Measurements from ENCODE around the gene ELF4.
A peak's percentile ranks its signal among the peaks of the same experiment; 100 is the strongest.

ELF4 gene

DNA sequence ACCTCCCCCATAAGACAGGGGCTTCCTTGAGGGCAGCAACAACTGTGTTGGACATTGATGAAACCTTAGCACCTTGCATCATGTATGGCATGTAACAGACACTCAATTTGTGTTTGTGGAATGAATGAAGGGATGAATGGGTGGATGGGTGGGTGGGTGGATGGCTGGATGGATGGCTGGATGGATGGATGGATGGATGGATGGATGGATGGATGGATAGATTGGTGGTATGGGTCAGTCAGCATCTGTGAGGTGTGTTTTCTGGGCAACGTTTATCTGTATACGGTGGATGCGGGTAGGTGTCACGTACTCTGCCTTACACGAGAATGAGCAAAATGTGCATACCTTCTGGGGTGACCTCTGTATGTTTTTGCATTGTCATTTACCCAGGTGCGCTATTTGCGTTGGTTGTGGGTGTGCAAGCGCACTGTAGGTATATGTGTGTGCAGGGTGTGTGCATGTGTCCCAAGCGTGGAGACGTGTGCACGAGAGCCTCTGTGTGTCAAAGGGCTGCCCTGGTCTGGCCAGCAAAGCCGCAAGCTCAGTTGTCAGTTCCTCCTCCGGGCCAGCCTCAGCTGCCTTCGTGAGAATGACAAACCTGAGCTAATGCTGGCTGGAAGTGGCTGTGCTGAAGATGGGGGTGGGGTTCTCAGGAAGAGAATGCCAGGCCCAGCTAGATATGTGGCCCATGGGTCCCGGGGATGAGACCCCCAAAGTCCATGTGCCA lies 26.5 kb downstream of the ELF4 start:
- no peak for DNase-seq

DNA sequence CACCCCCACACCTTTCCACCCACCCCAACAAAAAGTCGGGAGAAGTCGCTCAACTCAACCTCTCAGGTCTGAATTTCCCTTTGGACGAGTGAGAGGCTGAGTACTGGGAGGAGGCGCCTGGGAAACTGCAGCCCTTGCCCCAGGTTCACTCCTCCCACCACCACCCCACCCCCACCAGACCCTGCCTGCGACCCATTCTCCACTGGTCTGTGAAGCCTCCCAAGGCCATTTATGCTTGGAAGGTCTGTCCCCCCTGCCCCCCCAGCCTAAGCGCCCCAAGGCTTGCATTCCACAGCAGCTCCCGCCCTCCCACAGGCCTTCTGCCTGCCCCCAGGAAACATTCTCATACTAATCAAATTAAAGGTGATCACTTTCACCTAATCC lies 27.2 kb downstream of the ELF4 start:
- no peak for DNase-seq

DNA sequence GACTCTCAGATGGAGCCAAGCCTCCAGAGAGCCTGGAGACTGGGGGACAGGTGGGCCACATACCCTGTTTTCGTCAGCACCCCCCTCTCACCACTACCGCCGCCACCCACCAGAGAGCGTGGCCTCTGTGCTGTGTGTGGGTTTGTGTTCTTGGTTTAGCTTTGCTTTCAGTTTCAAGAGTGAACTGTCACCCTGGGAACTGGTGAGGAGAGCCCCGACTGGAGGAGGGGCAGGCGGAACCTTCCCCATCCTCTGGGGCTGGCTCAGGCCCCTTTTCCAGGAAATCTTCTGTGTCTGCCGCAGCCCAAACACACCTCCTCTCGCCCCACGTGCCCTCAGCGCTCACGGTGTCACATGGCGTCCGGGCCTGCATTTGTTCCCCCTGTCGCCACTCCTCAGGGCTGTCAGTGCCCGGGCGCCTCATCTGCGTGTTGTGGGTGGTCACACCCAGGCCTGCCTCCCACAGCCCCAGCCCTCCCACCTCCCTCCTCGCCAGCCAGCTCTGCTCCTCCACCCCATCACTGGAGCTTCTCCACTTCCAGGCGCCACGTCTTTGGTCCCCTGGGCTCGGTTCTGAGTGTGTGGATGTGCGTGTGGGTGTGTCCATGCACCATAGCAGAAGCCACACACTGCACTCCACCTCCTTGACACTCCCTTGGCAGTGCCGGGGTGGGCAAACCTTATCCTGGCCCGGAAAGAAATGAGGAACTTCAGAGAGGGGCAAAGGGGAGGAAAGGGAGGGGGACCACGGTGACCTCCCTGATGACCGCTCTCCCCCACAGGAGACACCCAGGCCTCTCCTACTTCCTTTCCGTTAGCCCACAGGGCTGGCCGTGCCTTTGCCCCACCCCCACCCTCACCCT lies 27.8 kb downstream of the ELF4 start:
- no peak for DNase-seq

DNA sequence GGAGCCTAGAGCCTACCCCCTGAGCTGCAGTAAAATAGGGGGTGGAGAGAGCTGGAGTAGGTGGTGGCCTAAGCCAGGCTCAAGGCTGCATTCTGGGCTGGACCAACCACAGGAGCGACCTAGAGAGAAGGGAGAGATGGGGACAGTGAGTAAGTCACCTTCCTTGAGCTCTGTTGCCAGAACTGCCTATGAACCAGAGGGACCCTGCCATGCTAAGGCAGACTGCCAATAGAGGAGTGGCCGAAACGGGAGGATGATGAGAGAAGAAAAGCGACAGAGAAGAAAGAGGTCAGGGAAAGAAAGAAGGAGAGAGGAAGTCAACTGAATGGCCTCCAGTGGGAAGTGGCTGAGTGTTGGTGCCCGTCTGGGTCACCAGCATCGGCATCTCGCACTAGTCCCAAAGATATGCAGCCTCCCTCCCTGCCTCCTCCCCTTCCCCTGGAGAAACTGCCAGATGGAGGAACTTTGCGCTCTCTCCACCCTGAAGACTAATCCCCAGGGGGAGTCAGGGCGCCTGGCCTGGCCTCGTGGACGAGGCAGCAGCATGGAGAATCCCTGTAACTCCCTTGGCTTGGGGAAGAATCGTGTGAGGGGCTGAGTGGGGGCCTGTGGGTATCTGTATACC lies 28.8 kb downstream of the ELF4 start:
- DNase-seq, result no peak

DNA sequence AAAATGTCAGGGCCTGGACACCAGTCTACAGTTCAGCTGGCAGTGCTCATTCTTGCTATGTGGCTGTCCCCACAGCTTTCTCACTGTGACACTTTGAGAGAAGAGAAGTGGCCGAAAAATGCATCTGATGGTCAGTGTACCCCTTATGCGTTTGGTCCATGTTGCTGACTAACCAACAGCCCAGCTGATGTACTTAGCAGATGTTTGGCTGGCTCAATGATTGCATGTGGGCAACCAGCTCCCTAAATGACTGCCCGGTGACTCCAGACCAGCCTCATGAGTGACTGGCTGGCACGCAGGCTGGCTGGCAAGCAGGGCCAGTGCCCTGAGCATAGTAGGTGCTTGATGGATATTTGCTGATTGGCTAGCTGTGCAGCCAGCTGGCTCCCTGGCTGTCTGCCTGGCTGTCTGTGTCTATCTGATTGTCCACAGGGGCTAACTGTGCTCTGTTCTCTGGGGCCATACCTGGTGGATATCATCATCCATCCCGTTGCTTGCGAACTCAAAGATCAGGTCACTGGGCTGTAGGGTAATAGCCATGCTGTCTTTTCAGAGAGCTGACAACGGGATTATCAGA lies 29.4 kb downstream of the ELF4 start:
- no peak for DNase-seq

DNA sequence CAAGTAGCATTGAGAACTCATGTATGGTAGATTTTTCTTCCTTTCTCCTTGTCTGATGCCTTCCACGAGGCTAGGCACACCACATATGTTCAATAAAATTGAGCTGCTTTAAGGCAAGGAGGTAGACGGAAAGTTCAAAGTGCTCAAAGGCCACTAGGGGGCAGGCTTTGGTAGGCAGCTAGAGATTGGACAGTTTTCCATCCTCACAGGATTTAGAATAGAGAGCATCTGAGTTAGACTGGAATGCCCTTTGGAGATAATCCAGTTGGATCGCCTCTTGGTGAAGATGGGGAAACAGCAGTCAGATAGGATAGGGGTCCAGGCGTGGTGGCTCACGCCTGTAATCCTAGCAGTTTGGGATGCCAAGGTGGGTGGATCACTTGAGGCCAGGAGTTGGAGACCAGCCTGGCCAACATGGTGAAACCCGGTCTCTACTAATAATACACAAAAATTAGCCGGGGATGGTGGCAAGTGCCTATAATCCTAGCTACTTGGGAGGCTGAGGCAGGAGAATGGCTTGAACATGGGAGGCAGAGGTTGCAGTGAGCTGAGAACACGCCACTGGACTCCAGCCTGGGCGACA lies 30.4 kb downstream of the ELF4 start:
- peak; percentile 81 for DNase-seq

DNA sequence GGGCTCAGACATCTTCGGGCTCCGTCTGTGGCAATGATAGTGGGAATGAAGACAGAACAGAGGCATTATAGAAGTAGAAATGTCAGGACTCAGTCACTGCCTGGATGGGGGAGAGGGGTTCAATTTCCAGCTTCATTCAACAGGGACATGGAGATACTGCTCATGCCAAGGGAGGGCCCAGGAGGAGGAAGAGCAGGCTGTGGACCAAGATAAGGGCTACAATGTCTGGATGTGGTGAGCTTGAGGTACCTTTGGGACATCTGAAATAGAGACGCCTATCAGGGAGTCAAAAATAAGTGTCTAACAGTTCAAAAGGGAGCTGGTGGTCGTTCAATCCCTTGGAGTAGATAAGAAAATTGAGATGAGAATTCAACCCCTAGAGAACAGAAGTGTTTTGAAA lies 34.5 kb downstream of the ELF4 start:
- no peak for DNase-seq

DNA sequence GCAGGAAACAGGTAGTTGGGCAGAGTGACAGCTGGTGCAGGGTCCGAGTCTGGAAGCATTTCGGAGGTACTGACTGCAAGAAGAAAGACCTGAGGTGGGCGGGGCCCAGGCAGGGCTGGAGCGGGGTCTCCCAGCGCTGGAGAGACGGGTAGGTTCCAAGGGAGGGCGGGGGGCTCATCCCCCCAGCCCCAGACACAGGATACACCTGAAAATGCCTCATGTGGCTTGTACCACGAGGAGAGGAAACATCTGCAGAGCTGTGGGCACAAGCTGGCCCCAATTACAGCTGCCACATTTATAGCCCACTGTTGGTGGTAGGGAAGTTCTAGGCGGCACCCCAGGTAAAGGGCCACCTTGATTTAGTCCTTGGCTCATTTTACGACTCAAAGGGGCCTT lies 38.0 kb downstream of the ELF4 start:
- DNase-seq, result no peak

DNA sequence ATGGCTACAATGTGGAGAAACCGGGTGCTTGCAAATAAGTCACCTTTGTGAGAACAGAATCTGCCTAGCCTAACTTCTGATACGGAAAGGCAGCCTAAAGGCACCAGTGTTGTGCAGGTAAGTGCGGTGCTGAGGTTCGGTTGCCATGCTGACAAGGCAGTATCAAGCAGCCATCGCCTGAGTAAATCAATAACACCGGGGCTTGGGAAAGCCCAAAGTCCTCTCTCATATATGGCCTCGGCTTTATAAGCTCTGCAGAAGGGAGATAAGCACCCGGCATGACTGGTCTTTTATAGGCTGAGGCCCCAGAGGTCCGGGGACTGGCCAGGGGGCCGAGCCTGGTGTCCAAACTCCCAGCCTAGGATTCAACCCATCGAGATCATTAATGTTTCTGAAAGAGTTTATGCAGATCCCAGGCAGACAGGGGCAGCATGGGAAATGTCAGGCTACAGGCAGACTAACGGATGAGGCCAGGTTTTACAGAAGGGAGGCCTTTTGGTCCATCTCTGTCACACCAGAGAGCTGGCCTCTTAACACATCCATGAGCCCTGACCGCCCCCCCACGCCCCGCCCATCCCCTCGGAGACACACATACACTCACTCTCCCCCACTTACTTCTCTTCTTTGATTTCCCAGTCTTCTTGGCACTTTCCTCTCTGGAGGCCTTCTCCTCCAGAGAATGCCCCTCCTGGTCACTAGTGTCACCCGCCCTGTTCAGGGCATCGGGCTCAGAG lies 38.5 kb downstream of the ELF4 start:
- DNase-seq, result no peak

DNA sequence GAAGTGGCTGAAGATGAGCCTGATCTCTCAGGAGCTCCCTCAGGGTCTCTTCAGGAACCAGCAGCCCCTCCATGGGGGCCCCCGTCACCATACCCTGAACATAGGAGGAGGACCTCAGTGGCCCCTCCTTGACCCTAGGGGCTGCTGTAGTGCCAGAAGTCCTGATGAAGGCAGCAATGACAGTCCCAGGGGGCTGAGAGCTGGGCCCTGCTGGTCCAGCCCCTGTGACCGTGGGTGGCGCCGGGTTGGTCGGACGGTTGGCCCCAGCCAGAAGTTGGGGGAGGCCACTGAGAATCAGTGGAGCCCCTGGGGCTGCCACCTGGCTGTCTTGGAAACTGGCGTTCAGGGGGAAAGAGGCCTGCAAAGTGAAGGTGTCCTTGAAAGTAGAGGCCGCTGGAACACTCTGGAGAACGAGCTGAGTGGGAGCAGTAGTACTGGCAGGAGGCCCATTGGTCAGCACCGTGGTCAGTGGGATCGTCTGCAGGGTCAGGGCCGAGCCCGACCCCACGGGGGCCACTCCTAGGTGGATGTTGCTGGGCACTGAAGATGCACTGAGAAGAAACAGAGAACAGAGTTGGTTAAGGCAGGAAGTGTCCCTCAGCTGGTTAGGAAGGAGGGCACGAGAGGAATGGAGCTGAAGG lies 43.2 kb downstream of the ELF4 start:
- no peak for DNase-seq

DNA sequence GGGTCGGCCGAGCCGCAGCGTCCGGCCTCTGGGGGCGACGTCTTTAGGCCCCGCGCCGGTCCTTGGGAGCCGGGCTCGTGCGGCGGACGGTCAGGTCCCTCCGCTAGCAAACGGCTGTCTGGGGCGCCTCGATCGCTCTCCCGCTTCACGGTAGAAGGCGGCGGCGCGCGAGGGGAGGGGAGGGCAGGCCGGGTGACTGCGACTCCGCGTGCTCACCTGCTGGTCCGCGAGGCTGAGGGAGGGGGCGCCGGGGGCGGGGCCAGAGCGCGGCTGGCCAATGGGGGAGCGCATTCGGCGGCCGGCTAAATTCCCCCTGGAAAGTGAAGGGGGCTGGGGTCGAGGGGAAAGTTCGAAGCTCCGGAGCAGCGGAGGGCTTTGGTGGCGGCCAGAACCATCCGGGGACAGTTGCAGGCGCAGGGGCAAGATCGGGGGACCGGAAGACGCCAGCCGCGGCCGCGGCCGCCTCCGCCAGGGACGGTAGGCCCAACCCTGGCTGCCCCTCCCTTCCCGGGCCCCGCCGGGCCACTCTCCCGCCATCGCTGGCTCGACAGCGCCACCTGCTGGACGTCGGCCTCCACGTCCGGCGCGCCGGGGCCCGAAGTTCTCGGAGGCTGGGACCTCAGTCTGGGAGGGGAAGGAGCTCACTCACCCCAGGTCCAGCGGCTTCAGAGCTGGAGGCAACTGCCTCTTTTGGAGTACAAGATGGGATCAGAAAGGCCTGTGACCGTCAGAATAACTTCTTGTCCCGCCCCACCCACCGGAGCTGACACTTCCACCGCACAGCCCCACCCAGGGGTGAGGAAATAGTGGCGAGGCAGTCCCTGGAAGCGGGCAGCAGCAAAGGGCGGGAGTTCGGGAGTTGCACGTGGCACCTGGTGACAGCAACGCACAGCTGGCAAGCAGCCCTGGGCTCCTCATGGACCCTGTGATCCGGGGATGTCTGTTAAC lies 49.9 kb downstream of the ELF4 start:
- peak; percentile 89 for DNase-seq

DNA sequence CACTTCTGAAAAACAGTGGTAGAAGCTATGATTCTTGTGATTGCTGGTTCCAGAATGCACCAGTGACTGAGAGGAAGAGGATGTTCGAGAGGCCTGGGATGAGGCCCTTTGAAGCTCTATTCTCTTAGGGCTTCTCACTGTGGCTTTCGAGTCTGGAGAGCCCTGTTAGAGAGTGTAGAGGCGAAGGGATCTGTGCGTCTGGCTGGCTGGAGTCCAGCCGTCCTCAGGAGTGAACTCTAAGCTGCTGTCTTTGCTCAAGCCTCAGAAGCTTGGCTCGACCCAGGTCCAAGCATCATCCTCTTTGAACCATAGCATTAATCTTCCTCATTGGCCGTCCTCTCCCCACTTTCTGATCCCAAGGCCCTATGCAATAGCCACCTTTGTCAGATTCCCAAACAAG lies 51.6 kb downstream of the ELF4 start:
- no peak for DNase-seq

DNA sequence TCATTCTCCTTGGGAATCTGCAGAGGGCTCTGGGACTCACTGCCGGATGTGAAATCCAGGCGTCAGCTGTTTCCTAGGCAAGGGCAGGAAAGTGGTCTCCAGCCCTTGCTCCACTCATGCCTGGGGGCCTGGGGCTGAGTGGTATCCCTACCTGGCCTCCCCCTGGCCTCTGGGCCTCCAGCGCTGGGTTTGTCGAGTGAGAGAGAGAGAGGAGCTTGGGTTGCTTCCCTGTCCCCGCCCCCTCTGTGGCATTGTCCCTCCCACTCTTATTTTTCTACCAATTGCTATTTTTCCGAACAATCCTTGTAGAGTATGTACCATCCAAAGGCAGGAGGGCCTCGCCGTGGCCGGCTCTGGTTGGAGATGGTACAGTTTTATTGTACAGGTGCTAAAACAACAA lies 53.1 kb downstream of the ELF4 start:
- DNase-seq, result peak; percentile 13

DNA sequence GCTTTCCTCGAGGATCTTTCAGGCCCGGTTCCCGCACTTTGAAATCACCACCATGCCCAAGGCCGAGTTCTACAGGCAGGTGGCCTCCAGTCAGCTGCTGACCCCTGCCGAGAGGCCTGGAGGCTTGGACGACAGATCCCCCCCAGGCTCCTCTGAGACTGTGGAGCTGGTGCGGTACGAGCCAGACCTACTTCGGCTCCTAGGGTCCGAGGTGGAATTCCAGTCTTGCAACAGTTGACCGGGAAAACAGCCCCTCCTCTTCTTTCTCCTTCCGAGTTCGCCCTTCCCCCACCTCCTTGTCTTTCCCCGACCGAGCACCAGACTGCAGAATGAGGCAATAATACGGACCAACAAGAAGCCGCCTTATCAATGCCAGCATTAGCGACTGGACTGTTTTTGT lies 54.4 kb downstream of the ELF4 start:
- DNase-seq, result no peak

DNA sequence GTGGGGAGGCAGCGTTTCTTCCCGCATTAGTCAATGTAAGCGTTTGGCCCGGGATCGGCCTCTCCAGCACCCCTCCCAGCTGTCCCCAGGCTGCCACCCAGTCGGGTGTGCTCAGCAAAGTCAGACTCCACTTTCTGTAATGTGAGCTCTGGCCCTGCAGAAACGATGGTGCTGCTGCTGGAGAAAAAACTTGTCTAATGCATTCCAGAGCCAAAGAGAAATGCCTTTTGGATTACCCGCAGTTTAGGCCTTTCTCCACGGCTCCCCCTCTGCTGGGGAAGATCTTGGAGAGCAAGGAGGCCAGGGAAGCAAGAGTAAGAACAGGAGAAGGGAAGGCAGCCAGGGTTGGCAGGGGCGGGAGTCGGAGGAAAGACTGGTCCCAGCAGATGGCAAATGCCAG lies 55.2 kb downstream of the ELF4 start:
- no peak for DNase-seq

DNA sequence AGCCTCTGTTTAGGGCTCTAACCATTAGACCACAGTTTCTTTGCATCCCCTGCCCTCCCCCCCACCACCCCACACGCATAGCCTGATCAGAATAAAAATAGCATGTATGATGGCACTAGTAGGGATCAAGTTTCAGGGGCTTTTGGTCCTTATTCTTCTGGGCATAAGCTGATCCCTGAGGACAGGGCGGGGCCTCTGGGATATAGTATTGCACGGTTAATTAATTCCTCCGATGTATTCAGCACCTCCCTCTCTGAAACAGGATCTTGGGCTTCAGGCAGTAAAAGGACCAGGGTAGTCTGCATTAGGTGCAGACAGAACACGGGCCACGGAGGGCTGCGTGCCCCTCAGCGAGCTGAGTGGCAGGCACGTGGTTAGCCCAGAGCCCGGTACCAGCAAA lies 57.1 kb downstream of the ELF4 start:
- no peak for DNase-seq

DNA sequence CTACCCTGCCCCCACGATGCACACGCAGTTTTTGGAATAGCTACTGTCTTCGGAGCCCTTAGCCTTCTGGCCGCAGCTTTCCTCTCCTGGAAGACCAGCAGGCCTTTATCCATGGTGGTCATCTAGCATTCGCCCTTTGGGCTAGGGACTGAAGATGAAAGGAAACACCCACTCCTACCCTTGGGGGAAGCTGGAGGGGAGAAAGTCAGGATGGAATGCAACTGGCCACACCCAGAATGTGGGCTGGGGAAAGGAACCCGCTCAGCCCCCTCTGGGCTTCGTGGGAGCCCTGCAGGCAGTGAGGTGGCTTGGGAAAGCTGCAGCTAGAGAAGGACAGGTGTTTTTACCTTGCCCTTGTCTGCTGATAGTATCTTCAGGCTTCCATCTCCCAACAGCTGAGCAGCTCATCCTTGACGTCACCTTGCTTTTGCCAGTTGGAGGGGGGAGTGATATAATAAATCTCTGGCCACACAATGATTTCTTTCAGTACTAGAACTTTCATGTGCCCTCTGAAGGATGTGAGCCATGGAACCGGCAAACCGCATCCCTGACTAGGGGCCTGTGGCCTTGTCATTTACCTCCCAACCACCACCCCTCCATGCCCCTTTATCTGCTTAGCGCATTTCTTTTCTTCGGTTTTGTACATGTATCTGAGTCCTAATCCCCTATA lies 59.0 kb downstream of the ELF4 start:
- DNase-seq, result no peak

DNA sequence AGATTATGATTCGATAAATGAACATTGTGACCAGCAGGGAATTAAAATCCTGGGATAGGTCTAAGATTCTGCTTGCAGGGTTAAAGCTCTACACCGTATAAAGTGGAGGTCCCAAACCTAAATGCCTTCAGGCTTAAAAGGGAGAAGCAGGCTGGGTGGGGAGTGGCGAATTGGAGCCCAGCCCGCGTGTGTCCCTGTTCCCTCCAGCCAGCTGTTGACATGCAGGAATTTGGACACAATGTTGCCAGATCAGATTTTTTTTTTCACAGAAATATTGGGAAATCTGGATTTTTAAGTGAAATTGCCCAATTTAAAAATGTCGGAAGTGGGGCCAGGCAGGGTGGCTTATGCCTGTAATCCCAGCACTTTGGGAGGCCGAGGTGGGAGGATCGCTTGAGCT lies 60.5 kb downstream of the ELF4 start:
- DNase-seq, result no peak

DNA sequence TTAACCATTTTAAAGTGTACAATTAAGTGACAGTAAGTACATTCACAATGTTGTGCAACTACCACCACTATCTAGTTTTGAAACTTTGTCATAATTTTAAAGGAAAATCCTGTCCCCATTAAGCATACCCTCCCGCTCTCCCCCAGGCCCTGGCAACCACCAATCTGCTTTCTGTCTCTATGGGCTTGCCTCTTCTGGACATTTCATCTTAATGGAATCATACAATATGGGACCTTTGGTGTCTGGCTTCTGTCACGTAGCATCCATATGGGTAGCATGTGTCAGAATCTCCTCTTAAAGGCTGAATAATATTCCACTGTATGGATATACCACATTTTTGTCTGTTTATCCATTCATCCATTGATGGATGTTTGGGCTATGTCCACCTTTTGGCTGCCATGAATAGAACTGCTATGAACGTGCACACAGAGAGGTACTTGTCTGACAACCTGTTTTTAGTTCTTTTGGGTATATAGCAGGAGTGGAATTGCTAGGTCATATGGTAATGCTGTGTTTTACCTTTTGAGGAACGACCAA lies 61.5 kb downstream of the ELF4 start:
- no peak for DNase-seq

DNA sequence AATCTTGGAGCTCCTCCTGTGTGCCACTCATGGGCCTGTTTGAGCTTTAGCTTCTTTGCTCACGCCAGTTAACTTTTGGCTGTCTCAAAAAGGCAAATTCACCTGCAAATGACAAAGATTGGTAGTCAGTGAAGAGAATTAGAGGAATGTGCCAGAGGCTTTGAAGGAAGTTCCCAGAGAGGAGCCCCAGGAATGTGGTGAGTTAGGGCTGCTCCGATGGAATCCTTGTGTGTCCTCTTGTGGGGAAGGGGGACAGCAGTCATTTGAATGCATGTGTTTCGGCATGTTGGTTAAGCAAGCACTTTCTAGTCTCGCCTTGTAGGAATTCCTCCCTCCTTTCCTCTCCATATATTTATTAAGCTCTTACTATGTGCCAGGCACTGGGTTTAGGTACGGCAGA lies 62.9 kb downstream of the ELF4 start:
- DNase-seq, result no peak

Data from DMS53 (cell line).